Measurements from ENCODE around the gene VSX2.

VSX2 gene

GRCh38 chr14:74296037-74296467 lies 56.8 kb downstream of the VSX2 start:
- H3K36me3 ChIP-seq: peaks cover 39% of the 10 kb centered on the region
- no peaks in the 10 kb centered on the region for H3K9me3 ChIP-seq
- no peak overlapping the region for H3K4me3 ChIP-seq (ENCODE audit: low read depth, low read length)
- no peak for DNase-seq
- H3K4me1 ChIP-seq: no peaks in the 10 kb centered on the region
- H3K27me3 ChIP-seq: no peaks in the 10 kb centered on the region
- TF ChIP-seq CTCF (IDR thresholded peaks at IDR 0.05; ENCODE audit: low read depth, low read length): no peak

- H3K27me3 ChIP-seq: no peaks in the 10 kb centered on the region
- H3K4me3 ChIP-seq (ENCODE audit: low read depth, low read length): no peak overlapping the region
- H3K36me3 ChIP-seq: peaks cover 24% of the 10 kb centered on the region
- DNase-seq: no peak
- H3K9me3 ChIP-seq: no peaks in the 10 kb centered on the region
- no peak for TF ChIP-seq CTCF (IDR thresholded peaks at IDR 0.05; ENCODE audit: low read depth, low read length)
- H3K4me1 ChIP-seq: no peaks in the 10 kb centered on the region
Observed at GRCh38 chr14:74297986-74298385, 58.7 kb downstream of the VSX2 start.

GRCh38 chr14:74299061-74299545 lies 59.9 kb downstream of the VSX2 start:
- peaks cover 24% of the 10 kb centered on the region for H3K36me3 ChIP-seq
- no peaks in the 10 kb centered on the region for H3K4me1 ChIP-seq
- no peak for DNase-seq
- no peaks in the 10 kb centered on the region for H3K27me3 ChIP-seq
- no peaks in the 10 kb centered on the region for H3K9me3 ChIP-seq
- TF ChIP-seq CTCF (IDR thresholded peaks at IDR 0.05; ENCODE audit: low read depth, low read length): no peak
- H3K4me3 ChIP-seq (ENCODE audit: low read depth, low read length): no peak overlapping the region

- DNase-seq: no peak
Observed at GRCh38 chr14:74301594-74302151, 62.4 kb downstream of the VSX2 start.

GRCh38 chr14:74302152-74302628 lies 62.9 kb downstream of the VSX2 start:
- H3K9me3 ChIP-seq: no peaks in the 10 kb centered on the region
- no peaks in the 10 kb centered on the region for H3K27me3 ChIP-seq
- H3K4me1 ChIP-seq: no peaks in the 10 kb centered on the region
- no peak for DNase-seq
- H3K4me3 ChIP-seq (ENCODE audit: low read depth, low read length): peak overlapping the region; percentile 83
- TF ChIP-seq CTCF (IDR thresholded peaks at IDR 0.05; ENCODE audit: low read depth, low read length): peak; percentile 58
- H3K36me3 ChIP-seq: peaks cover 12% of the 10 kb centered on the region

More at GRCh38 chr14:74301594-74302151, 62.4 kb downstream of the VSX2 start:
- Histone ChIP-seq H3K36me3 (peaks cover 12% of the 10 kb centered on the region), H3K4me1 (no peaks in the 10 kb centered on the region), H3K27me3 (no peaks in the 10 kb centered on the region), H3K4me3 (ENCODE audit: low read depth, low read length) (peak overlapping the region; percentile 83), H3K9me3 (no peaks in the 10 kb centered on the region)
- TF ChIP-seq CTCF (IDR thresholded peaks at IDR 0.05; ENCODE audit: low read depth, low read length): no peak
